ENCODE results near the gene BAIAP3.

Gene BAIAP3

GRCh38 chr16:1322407-1322806, 11.0 kb upstream of the BAIAP3 start:
- Histone ChIP-seq H3K9me3 (ENCODE audit: severe bottlenecking) (no peaks in the 10 kb centered on the region), H3K27ac (ENCODE audit: poor library complexity, severe bottlenecking) (no peak overlapping the region), H3K4me3 (ENCODE audit: severe bottlenecking) (no peak overlapping the region), H3K27me3 (ENCODE audit: insufficient read depth, poor library complexity, severe bottlenecking) (no peaks in the 10 kb centered on the region), H3K36me3 (ENCODE audit: low read depth) (peaks cover 61% of the 10 kb centered on the region), H3K4me1 (ENCODE audit: insufficient read depth, poor library complexity, severe bottlenecking) (no peaks in the 10 kb centered on the region)
- no peak for TF ChIP-seq CTCF (IDR thresholded peaks at IDR 0.05; ENCODE audit: poor library complexity, severe bottlenecking)
- DNase-seq (ENCODE audit: low spot score) (no peak), ATAC-seq (ENCODE audit: low read depth) (no peak)

GRCh38 chr16:1323296-1324239, 9.9 kb upstream of the BAIAP3 start:
- Histone ChIP-seq H3K27me3 (ENCODE audit: insufficient read depth, poor library complexity, severe bottlenecking) (no peaks in the 10 kb centered on the region), H3K4me1 (ENCODE audit: insufficient read depth, poor library complexity, severe bottlenecking) (no peaks in the 10 kb centered on the region), H3K36me3 (ENCODE audit: low read depth) (peaks cover 49% of the 10 kb centered on the region), H3K27ac (ENCODE audit: poor library complexity, severe bottlenecking) (no peak overlapping the region), H3K9me3 (ENCODE audit: severe bottlenecking) (no peaks in the 10 kb centered on the region), H3K4me3 (ENCODE audit: severe bottlenecking) (no peak overlapping the region)
- ATAC-seq (ENCODE audit: low read depth) (no peak), DNase-seq (ENCODE audit: low spot score) (no peak)
- no peak for TF ChIP-seq CTCF (IDR thresholded peaks at IDR 0.05; ENCODE audit: poor library complexity, severe bottlenecking)

- no peaks in the 10 kb centered on the region for H3K9me3 ChIP-seq (ENCODE audit: severe bottlenecking)
- H3K36me3 ChIP-seq (ENCODE audit: low read depth): peaks cover 41% of the 10 kb centered on the region
- ATAC-seq (ENCODE audit: low read depth): no peak
- no peak for DNase-seq (ENCODE audit: low spot score)
- TF ChIP-seq CTCF (IDR thresholded peaks at IDR 0.05; ENCODE audit: poor library complexity, severe bottlenecking): no peak
- H3K27me3 ChIP-seq (ENCODE audit: insufficient read depth, poor library complexity, severe bottlenecking): no peaks in the 10 kb centered on the region
- H3K27ac ChIP-seq (ENCODE audit: poor library complexity, severe bottlenecking): no peak overlapping the region
- H3K4me1 ChIP-seq (ENCODE audit: insufficient read depth, poor library complexity, severe bottlenecking): no peaks in the 10 kb centered on the region
- H3K4me3 ChIP-seq (ENCODE audit: severe bottlenecking): no peak overlapping the region
Measured at GRCh38 chr16:1324286-1324826, 9.1 kb upstream of the BAIAP3 start.

- DNase-seq (ENCODE audit: low spot score): no peak
- TF ChIP-seq CTCF (IDR thresholded peaks at IDR 0.05; ENCODE audit: poor library complexity, severe bottlenecking): no peak
- Histone ChIP-seq H3K9me3 (ENCODE audit: severe bottlenecking) (no peaks in the 10 kb centered on the region), H3K36me3 (ENCODE audit: low read depth) (peaks cover 32% of the 10 kb centered on the region), H3K27me3 (ENCODE audit: insufficient read depth, poor library complexity, severe bottlenecking) (no peaks in the 10 kb centered on the region), H3K4me1 (ENCODE audit: insufficient read depth, poor library complexity, severe bottlenecking) (no peaks in the 10 kb centered on the region), H3K4me3 (ENCODE audit: severe bottlenecking) (no peak overlapping the region), H3K27ac (ENCODE audit: poor library complexity, severe bottlenecking) (no peak overlapping the region)
- ATAC-seq (ENCODE audit: low read depth): no peak
Measured at GRCh38 chr16:1325261-1325660, 8.2 kb upstream of the BAIAP3 start.

Data from RWPE2 (cell line).